MM.1S (cell line): ENCODE measurements around the gene OLFM3.

Experiments
- CTCF ChIP-seq: fragments of 300-600 bp; sonication (generic); IDR thresholded peaks from 2 replicates; pipeline ENCODE4 v1.5.1; 2016; ENCODE audit warnings: antibody characterized with exemption, low read length, mixed read lengths
- EZH2 ChIP-seq: fragments of 300-600 bp; sonication (generic); optimal IDR thresholded peaks from 2 replicates; pipeline ENCODE3; 2017; ENCODE audit warnings: low read depth, mild to moderate bottlenecking, antibody characterized with exemption, low read length, mixed read lengths
- EZH2phosphoT487 ChIP-seq: fragments of 300-600 bp; sonication (generic); IDR thresholded peaks from 2 replicates; pipeline ENCODE4 v1.6.1; 2018; ENCODE audit warnings: antibody characterized with exemption, low read length

- TF ChIP-seq CTCF (no peak), EZH2 (no peak), EZH2phosphoT487 (no peak)
These were observed 37.3 kb downstream of the OLFM3 start for GRCh38 chr1:101959456-101959855.
